Urothelium cell line (cell line): ENCODE results near the gene DLGAP4.

ENCODE experiments used
- DNase-seq: peaks from one replicate; pipeline ENCODE4 v3.0.0; 2011; ENCODE audit warnings: low spot score, mixed read lengths
- FAIRE-seq: peaks from 2 replicates; lab custom pipeline; 2011; peaks lifted over from hg19 to GRCh38; lab: Jason Lieb, UNC

DLGAP4 gene

DNA sequence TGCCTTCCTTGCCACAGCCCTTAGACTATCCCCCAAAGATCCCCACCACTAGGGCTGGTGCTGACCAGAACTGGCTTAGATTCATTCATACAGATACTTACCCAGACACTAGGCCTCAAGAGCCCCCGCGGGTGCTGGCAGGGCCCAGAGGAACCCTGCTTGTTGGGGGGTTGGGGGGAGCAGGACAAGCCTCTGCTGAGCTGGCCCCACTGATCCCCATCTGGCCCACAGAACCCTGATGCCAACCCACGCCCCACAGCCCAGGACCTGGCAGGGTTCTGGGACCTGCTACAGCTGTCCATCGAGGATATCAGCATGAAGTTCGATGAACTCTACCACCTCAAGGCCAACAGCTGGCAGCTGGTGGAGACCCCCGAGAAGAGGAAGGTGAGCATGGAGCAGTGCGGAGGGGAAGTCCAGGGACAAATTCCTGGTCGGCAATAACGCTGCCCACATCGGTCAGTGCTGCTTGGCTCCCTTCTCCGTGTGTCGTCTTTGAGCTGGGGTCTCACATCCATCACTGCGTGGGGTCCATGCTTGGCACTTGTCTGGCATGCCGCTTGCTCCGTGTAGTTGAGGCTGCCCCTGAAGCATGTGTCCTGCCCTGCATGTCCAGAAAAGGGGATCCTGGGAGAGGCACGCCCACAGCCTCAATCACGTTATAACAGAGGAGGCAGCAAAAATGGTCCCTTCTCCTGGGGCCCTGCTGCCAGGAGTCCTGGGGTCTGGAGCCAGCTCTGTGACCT is 219.7 kb downstream of the DLGAP4 start:
- FAIRE-seq = no peak

GRCh38 chr20:36526521-36527011 is 220.4 kb downstream of the DLGAP4 start:
- DNase-seq (no peak), FAIRE-seq (no peak)

More for the DNA sequence above, 219.7 kb downstream of the DLGAP4 start:
- DNase-seq = no peak

DNA sequence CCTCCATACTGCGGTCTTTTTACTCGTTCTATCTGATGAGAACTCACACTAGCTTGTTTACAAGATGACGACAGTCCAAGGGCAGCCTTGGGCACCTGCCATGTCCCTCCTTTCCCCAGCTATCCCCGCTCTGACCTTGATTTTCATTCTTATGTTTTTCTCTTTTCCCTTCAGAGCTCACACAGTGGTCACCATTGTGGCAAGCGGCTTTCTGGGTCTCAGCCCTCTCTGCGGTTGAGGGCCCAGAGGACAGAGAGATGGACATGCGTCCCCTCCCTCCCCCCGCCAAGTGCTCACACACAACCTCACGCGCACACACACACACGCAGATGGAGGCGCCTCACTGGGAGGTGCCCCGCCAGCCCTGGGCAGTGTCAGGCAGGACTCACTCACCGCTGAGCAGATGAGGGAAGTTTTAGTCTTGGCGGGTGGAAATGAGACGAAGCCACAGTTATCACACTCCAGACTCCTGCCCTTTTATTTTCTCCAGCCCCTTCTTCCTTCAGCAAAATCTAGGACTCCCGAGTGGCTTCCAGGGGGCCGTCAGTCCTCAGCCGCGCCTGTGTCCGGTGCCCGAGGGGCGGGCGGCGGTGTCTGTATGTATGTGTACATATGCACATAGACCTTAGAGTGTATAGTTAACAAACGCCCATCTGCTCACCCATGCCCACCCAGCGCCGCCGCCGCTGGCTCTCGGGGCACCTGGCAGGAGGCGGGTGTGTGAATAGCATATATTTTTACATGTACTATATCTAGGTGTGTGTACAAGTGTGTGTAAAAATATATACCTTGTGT is 221.4 kb downstream of the DLGAP4 start:
- FAIRE-seq (no peak), DNase-seq (no peak)

DNA sequence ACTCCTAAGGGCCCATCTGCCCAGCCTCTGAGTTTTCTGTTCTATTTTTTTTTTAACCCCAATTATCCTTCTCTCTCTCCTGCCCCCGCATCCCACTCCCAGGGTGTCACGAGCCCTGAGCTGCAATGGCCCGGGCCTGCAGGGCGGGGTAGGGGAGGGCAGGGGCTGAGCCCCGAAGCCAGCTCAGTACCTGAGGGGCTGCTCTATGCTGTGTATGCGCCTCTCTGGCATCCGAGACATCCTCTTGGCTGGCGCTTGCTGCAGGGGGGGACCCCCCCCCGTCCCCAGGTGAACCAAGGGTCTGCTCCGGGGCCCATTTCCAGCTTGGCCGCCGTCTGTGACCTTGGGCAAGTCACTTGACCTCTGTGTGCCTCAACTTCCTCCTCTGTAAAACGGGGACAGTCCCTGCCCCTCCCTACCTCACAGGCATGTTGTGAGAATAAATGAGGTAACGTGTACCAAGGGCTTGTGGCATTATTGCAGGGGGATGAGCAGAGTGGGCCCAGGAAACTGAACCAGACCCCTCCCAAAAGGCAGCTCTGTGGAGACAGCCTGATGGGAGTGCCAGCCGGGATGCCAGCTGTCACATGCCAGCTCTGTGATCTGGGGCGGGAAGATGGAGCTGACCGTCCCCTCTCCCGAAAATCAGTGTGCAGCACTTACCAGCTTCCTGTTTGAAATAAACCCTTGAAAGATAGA is 222.2 kb downstream of the DLGAP4 start:
- DNase-seq (no peak), FAIRE-seq (no peak)

- FAIRE-seq = no peak
- no peak for DNase-seq
Measured at GRCh38 chr20:36528875-36529417, 222.8 kb downstream of the DLGAP4 start.

DNA sequence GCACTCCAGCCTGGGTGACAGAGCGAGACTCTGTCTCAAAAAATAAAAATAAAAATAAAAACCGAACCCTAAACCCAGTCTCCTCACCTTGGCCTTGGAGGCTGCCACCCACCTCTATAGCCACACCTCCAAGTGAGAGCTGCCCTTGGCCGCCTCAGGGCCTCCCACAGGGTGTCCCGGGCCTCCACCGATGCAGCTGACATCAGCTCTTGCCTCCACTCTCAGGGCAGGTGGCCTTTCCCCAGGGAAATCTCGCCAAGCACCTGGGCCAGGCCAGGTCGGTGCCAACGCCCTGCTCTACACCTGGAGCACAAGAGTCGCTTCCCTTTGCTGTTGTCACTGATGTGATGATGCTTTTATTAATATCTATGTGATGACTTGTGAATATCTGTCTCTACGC is 226.2 kb downstream of the DLGAP4 start:
- no peak for FAIRE-seq
- DNase-seq = no peak

- DNase-seq (no peak), FAIRE-seq (no peak)
Measured at GRCh38 chr20:36532822-36533221, 226.7 kb downstream of the DLGAP4 start.

DNA sequence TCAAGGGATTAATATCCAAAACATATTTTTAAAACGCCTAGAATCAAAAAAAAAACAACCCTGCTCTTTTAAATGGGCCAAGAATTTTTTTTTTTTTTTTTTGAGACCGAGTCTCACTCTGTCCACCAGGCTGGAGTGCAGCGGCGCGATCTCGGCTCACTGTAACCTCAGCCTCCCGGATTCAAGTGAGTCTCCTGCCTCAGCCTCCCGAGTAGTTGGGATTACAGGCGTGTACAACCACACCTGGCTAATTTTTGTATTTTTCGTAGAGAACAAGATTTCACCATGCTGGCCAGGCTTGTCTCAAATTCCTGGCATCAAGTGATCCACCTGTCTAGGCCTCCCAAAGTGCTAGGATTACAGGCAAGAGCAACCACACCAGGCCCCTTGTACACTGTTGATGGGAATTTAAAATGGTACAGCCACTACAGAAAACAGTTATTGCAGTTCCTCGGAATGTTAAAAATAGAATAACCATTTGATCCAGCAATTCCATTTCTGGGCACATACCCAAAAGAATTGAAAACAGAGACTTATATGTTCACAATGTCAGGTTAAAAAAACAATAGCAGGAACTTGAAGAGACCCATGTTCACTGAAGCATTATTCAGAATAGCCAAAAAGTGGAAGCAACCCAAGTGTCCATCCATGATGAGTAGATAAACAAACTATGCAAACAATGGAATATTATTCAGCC is 232.0 kb downstream of the DLGAP4 start:
- no peak for DNase-seq
- no peak for FAIRE-seq

GRCh38 chr20:36540551-36541211 is 234.5 kb downstream of the DLGAP4 start:
- DNase-seq (no peak), FAIRE-seq (no peak)

DNA sequence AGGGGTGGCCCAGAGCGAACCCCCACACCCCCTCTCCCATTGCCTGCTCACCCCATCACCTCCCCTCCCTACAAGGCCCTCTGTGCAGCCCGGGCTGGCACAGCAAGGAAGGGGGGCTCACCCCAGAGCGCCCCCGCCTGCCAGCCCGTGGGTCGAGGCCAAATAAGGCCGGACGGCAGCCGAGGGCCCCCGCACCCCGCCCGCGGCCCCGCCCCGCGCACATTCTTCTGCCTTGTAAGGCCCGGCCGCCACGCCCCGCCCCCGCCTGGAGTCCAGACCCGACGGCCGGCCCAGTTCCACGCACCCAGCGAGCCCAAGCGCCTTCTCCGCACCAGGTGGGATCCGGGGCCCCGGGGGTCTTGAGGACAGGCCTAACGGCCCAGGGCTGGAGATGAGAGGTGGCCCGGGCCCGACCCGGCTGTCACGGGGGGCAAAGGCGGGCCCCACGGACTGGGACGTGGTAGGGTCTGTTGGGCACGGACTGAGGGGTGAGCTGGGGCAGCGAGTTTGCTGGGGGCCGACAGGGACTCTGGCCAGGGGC is 235.2 kb downstream of the DLGAP4 start, which contains the start of gene MYL9:
MYL9 (plus strand) TSS at position 293 of the 541 bp plus-strand sequence. CDS start 3,366 bp downstream, outside the sequence.
- DNase-seq (peak; percentile 94), FAIRE-seq (no peak)

DNA sequence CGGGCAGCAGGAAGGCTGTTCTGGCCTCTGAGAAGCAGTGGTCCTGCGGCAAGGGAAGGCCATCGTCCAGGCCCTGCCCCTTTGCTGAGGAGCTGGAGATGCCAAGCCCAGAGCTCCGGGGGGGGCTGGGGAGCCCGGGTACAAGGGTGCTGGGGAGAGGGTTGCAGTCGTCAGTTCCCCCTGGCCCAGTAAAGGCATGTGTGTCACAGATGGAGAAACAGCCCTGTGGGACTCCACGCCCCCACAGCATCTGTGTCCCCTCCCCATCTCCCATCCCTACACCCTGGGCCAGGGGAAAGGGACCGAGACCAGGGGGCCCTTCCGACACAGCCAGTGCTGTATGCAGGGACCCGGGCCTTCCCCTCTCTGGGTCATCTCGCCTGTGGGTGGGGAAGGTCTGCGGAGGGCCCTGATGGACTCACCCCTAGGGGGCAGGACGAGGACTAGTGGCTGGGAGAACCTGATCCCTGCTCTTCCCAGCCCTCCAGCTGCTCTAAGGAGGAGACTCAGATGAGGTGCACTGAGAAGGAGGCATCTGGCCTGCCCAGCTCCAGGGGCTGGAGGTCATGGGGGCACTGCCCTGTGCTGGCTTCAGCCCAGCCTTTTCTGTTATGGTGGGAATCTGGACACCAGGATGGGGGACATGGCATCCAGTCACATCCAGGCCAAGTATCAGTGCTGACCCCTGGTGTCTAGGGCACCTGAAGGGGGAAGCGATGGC is 235.8 kb downstream of the DLGAP4 start:
- no peak for FAIRE-seq
- peak; percentile 81 for DNase-seq

DNA sequence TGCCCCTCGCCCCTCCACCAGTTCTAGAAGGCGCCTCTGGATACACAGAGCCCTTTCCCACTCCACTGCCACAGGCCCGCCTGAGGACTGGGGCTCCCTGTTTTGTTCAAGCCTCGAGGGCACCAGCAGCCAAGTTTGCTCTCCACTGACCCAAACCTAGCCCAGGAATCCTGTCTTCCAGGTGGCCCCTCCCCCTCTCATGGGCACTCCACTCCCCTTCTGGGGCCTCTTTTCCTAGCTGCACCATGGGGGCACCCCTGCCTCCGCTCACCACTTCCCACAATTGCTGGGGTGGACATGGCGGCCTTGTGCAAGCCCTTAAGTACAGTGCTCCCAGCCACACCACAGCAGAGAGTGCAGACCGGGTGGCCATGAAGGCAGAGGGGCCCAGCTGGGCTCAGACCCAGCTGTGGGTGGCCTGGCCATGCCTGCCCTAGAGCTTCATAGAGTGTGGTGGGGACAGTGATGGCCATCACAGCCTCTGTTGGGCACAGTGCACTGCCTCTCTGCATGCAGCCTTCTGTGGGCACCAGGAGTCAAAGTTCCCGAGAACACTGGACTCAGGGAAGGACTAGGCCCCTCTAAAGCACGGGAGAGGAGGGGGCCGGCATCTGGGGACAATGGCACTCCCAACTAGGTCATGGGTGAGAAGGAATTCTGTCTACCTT is 236.5 kb downstream of the DLGAP4 start:
- FAIRE-seq (no peak), DNase-seq (no peak)

- no peak for FAIRE-seq
- peak; percentile 33 for DNase-seq
Measured at GRCh38 chr20:36543184-36544133, 237.3 kb downstream of the DLGAP4 start.

- FAIRE-seq (no peak), DNase-seq (peak; percentile 52)
Measured at GRCh38 chr20:36544134-36545018, 238.2 kb downstream of the DLGAP4 start.

DNA sequence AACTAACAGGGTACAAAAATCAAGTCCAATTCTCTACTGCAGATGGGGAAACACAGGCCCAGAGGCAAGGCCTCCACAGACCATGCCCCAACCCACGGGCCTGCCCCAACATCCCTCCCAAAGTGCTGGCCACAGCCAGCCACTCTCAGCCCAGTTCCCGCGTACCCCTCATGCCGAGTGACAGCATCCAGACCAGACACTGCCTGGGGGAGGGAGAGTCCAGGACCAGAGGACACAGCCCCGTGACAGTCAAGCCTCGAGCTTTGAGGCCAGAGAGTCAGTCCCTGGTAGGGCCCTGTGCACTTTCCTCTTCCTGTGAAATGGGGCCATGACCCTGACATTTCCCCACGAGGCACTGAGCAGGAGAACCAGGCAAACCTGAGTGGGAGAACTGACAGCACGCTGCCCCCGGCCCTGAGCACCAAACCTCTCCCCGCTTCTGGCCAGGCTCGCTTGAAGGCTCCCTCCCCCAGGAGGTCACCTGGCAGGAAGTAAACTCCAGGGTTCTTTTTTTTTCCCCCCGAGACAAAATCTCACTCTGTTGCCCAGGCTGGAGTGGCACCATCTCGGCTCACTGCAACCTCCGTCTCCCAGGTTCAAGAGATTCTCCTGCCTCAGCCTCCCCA is 240.1 kb downstream of the DLGAP4 start:
- FAIRE-seq (no peak), DNase-seq (no peak)
